Keratinocyte (primary cell): Measurements from ENCODE around the gene U2AF1L4. TPM values are rescaled to one million over a fixed set of nuclear protein-coding genes. Genes with fewer than 3 reads are reported as not detected.

Source experiments
- DNase-seq: peaks from one replicate; pipeline ENCODE4 v3.0.0-alpha.2; 2011; ENCODE audit warnings: low read depth, missing footprints, low spot score
- FAIRE-seq: peaks from 2 replicates; lab custom pipeline; 2011; peaks lifted over from hg19 to GRCh38; lab: Jason Lieb, UNC
- H2AFZ ChIP-seq: 2 replicates; pipeline ENCODE4 v1.6.0; 2012; ENCODE audit warnings: low read length, control low read depth, inconsistent platforms; ENCODE audit not compliant: control insufficient read depth
- H3K27ac ChIP-seq: 2 replicates; pipeline ENCODE4 v1.5.1; 2011; ENCODE audit warnings: low read length; ENCODE audit not compliant: control insufficient read depth, insufficient read depth
- H3K27me3 ChIP-seq: 3 replicates; pipeline ENCODE4 v1.6.0; 2011; ENCODE audit warnings: low read length; ENCODE audit not compliant: control insufficient read depth, insufficient read depth; ENCODE audit errors: extremely low read depth
- H3K36me3 ChIP-seq, 2 experiments: 2 replicates in 1 of 2; 3 replicates in 1 of 2; pipeline ENCODE4 v1.5.1; 2011; ENCODE audit warnings: low read length in 2 of 2, mild to moderate bottlenecking in 1 of 2; ENCODE audit not compliant: control insufficient read depth in 2 of 2, insufficient read depth in 2 of 2; ENCODE audit errors: extremely low read depth in 1 of 2
- H3K4me1 ChIP-seq: 3 replicates; pipeline ENCODE4 v1.5.1; 2011; ENCODE audit warnings: low read length; ENCODE audit not compliant: control insufficient read depth, insufficient read depth; ENCODE audit errors: extremely low read depth
- H3K4me2 ChIP-seq: 3 replicates; pipeline ENCODE4 v1.6.0; 2011; ENCODE audit warnings: low read depth, low read length; ENCODE audit not compliant: control insufficient read depth, insufficient read depth; ENCODE audit errors: extremely low read depth
- H3K4me3 ChIP-seq, 3 experiments: fragments of 200-600 bp in 1 of 3; sonication (generic) in 1 of 3; 2 replicates in 2 of 3; 3 replicates in 1 of 3; pipeline ENCODE4 v1.5.1; 2011 to 2016; ENCODE audit warnings: low read length in 3 of 3, mild to moderate bottlenecking in 3 of 3, control low read depth in 2 of 3, inconsistent platforms in 1 of 3, low read depth in 1 of 3, mixed read lengths in 1 of 3, mixed run types in 1 of 3, moderate library complexity in 1 of 3; ENCODE audit not compliant: control insufficient read depth in 2 of 3, insufficient read depth in 2 of 3; ENCODE audit errors: extremely low read depth in 1 of 3
- H3K79me2 ChIP-seq: 2 replicates; pipeline ENCODE4 v1.6.0; 2012; ENCODE audit warnings: low read length; ENCODE audit not compliant: control insufficient read depth, insufficient read depth
- H3K9ac ChIP-seq: 3 replicates; pipeline ENCODE4 v1.6.0; 2011; ENCODE audit warnings: low read length; ENCODE audit not compliant: control insufficient read depth, insufficient read depth; ENCODE audit errors: extremely low read depth
- H3K9me1 ChIP-seq: 3 replicates; pipeline ENCODE4 v1.6.0; 2011; ENCODE audit warnings: low read length; ENCODE audit not compliant: control insufficient read depth, insufficient read depth; ENCODE audit errors: extremely low read depth
- H3K9me3 ChIP-seq: 2 replicates; pipeline ENCODE4 v1.5.1; 2012; ENCODE audit warnings: low read depth, low read length; ENCODE audit not compliant: control insufficient read depth
- H4K20me1 ChIP-seq: 3 replicates; pipeline ENCODE4 v1.6.0; 2011; ENCODE audit warnings: low read length; ENCODE audit not compliant: control insufficient read depth, insufficient read depth; ENCODE audit errors: extremely low read depth
- CTCF ChIP-seq, 3 experiments: IDR thresholded peaks in 1 of 3; conservative IDR thresholded peaks in 1 of 3; optimal IDR thresholded peaks in 1 of 3; 2 replicates in 2 of 3; 3 replicates in 1 of 3; pipeline versions ENCODE3 to v1.5.1; 2011; ENCODE audit warnings: low read length in 3 of 3, mild to moderate bottlenecking in 3 of 3, moderate library complexity in 2 of 3, control low read depth in 1 of 3, inconsistent platforms in 1 of 3; ENCODE audit not compliant: insufficient read depth in 2 of 3; ENCODE audit errors: extremely low read depth in 1 of 3
- EZH2 ChIP-seq: IDR thresholded peaks from one replicate; pipeline ENCODE4 v1.6.1; 2012; ENCODE audit warnings: inconsistent platforms, mild to moderate bottlenecking, low read length, moderate library complexity
- dilution Hi-C: fragments of 300-500 bp; cut with MboI; formaldehyde crosslinking; loops from one replicate; pipeline ENCODE4 v1.7.0; 2020; ENCODE audit warnings: low sequenced_read_pairs; ENCODE audit not compliant: extremely low pct_ligation_motif_present
- polyA plus RNA-seq, 5 experiments: library from polyadenylated mRNA; depleted of rRNA in 3 of 5; stranded (reverse) in 3 of 5; stranded (forward) in 1 of 5; unstranded in 1 of 5; fragments of >200 nt; gene quantifications; 1 replicate in 1 of 5; 2 replicates in 3 of 5; 3 replicates in 1 of 5; pipeline versions ENCODE4 v1.2.1 to v1.2.3, GENCODE V29; 2011 to 2012; ENCODE audit warnings: missing spikeins in 2 of 5, low read depth in 1 of 5, low replicate concordance in 1 of 5

The U2AF1L4 gene
- polyA plus RNA-seq, 1 donor (not counting 4 experiments of a cell fraction or from before 2014, with no cell fraction given): 8.9 TPM

GRCh38 chr19:35780717-35781116 lies 35.5 kb upstream of the U2AF1L4 start:
- no peak overlapping the region for H3K27ac ChIP-seq
- no peaks in the 10 kb centered on the region for H3K9me1 ChIP-seq
- DNase-seq (no peak), FAIRE-seq (no peak)
- no peaks in the 10 kb centered on the region for H3K27me3 ChIP-seq
- dilution Hi-C loops: no loop called here
- no peaks in the 10 kb centered on the region for H3K9me3 ChIP-seq
- no peaks in the 10 kb centered on the region for H4K20me1 ChIP-seq
- H3K4me2 ChIP-seq: no peak overlapping the region
- no peaks in the 10 kb centered on the region for H3K36me3 ChIP-seq
- no peak overlapping the region for H2AFZ ChIP-seq
- no peaks in the 10 kb centered on the region for H3K79me2 ChIP-seq
- H3K4me1 ChIP-seq: no peaks in the 10 kb centered on the region
- TF ChIP-seq CTCF (optimal IDR thresholded peaks at IDR 0.05 in 1 of 3, IDR thresholded peaks at IDR 0.05 in 1 of 3, conservative IDR thresholded peaks at IDR 0.05 in 1 of 3; ENCODE audit: extremely low read depth in 1 of 3, insufficient read depth in 2 of 3, low read length in 3 of 3): no peak
- no peak for TF ChIP-seq EZH2
- H3K9ac ChIP-seq: no peak overlapping the region
- no peak overlapping the region for H3K4me3 ChIP-seq

- dilution Hi-C loops: no loop called here
- Histone ChIP-seq H3K9me3 (no peaks in the 10 kb centered on the region), H3K79me2 (no peaks in the 10 kb centered on the region), H3K9me1 (no peaks in the 10 kb centered on the region), H3K9ac (no peak overlapping the region), H2AFZ (no peak overlapping the region), H3K4me2 (no peak overlapping the region), H3K36me3 (no peaks in the 10 kb centered on the region), H4K20me1 (no peaks in the 10 kb centered on the region), H3K27me3 (no peaks in the 10 kb centered on the region), H3K4me1 (peaks cover under 1% of the 10 kb centered on the region), H3K4me3 (no peak overlapping the region), H3K27ac (no peak overlapping the region)
- TF ChIP-seq CTCF (optimal IDR thresholded peaks at IDR 0.05 in 1 of 3, IDR thresholded peaks at IDR 0.05 in 1 of 3, conservative IDR thresholded peaks at IDR 0.05 in 1 of 3; ENCODE audit: extremely low read depth in 1 of 3, insufficient read depth in 2 of 3, low read length in 3 of 3) (no peak), EZH2 (no peak)
- DNase-seq: no peak
- no peak for FAIRE-seq
Observed at GRCh38 chr19:35780058-35780457, 34.8 kb upstream of the U2AF1L4 start.
